H1 (cell line): ENCODE data around the gene DNAH10. TPM values are rescaled to one million over a fixed set of nuclear protein-coding genes. Genes with fewer than 3 reads are reported as not detected.

Experiments
- CTCF ChIA-PET: fragments of 300-600 bp; sonication (Branson Sonifier 250); formaldehyde crosslinking; loops from one replicate; lab custom pipeline; 2021; ENCODE audit not compliant: partially characterized antibody; lab: Charles Lee
- POLR2A ChIA-PET: fragments of 300-600 bp; sonication (Branson Sonifier 250); formaldehyde crosslinking; loops from one replicate; lab custom pipeline; 2021; ENCODE audit warnings: inconsistent platforms; ENCODE audit not compliant: partially characterized antibody; lab: Charles Lee
- DNase-seq, 2 experiments: peaks; one replicate each; pipeline versions ENCODE4 v3.0.0 to v3.0.0-alpha.2; 2010 to 2022; ENCODE audit warnings: low spot score in 2 of 2, low read depth in 1 of 2, mixed read lengths in 1 of 2
- FAIRE-seq: peaks from 2 replicates; lab custom pipeline; 2011; peaks lifted over from hg19 to GRCh38; lab: Jason Lieb, UNC
- H2AFZ ChIP-seq: 2 replicates; pipeline ENCODE4 v1.8.1; 2012; ENCODE audit warnings: low read length, inconsistent platforms
- H2AK5ac ChIP-seq: 2 replicates; pipeline ENCODE4 v1.6.1; 2013; ENCODE audit warnings: low read depth, low read length
- H2BK120ac ChIP-seq: replicated peaks from 2 replicates; pipeline ENCODE3; 2013; ENCODE audit warnings: low read depth, low read length, inconsistent platforms
- H2BK12ac ChIP-seq: 2 replicates; pipeline ENCODE4 v1.6.1; 2013; ENCODE audit warnings: low read depth, low read length
- H2BK15ac ChIP-seq: 2 replicates; pipeline ENCODE4 v1.6.1; 2013; ENCODE audit warnings: low read length
- H2BK20ac ChIP-seq: 2 replicates; pipeline ENCODE4 v1.6.1; 2013; ENCODE audit warnings: low read length
- H2BK5ac ChIP-seq: 2 replicates; pipeline ENCODE4 v1.6.1; 2013; ENCODE audit warnings: low read depth, low read length
- H3K14ac ChIP-seq: 2 replicates; pipeline ENCODE4 v1.6.1; 2013; ENCODE audit warnings: inconsistent platforms; ENCODE audit not compliant: insufficient read length
- H3K18ac ChIP-seq: 2 replicates; pipeline ENCODE4 v1.6.1; 2013; ENCODE audit warnings: low read length; ENCODE audit errors: extremely low read depth
- H3K23ac ChIP-seq: 2 replicates; pipeline ENCODE4 v1.6.1; 2013; ENCODE audit warnings: inconsistent platforms; ENCODE audit not compliant: insufficient read length
- H3K23me2 ChIP-seq: 2 replicates; pipeline ENCODE4 v1.6.1; 2013; ENCODE audit warnings: low read depth, low read length
- H3K27ac ChIP-seq: 2 replicates; pipeline ENCODE4 v1.6.1; 2011; ENCODE audit warnings: low read depth, low read length, inconsistent platforms
- H3K27me3 ChIP-seq, 4 experiments: replicated peaks in 1 of 4; 1 replicate in 1 of 4; 2 replicates in 3 of 4; pipeline versions ENCODE4 v1.6.1 to v1.8.1; 2011 to 2013; ENCODE audit warnings: low read length in 3 of 4, mild to moderate bottlenecking in 3 of 4, inconsistent platforms in 2 of 4, mixed read lengths in 2 of 4, moderate library complexity in 1 of 4; ENCODE audit not compliant: control insufficient read depth in 3 of 4, insufficient read depth in 3 of 4; ENCODE audit errors: extremely low read depth in 1 of 4
- H3K36me3 ChIP-seq, 4 experiments: 2 replicates each; pipeline versions ENCODE4 v1.6.1 to v1.8.1; 2011 to 2013; ENCODE audit warnings: mild to moderate bottlenecking in 4 of 4, low read length in 3 of 4, moderate library complexity in 2 of 4, control low read depth in 1 of 4, inconsistent platforms in 1 of 4; ENCODE audit not compliant: insufficient read depth in 4 of 4, control insufficient read depth in 2 of 4
- H3K4ac ChIP-seq: replicated peaks from 2 replicates; pipeline ENCODE3; 2013; ENCODE audit warnings: low read length, low read depth, mixed read lengths, inconsistent platforms; ENCODE audit not compliant: insufficient read length
- H3K4me1 ChIP-seq, 4 experiments: replicated peaks in 1 of 4; 1 replicate in 1 of 4; 2 replicates in 3 of 4; pipeline versions ENCODE4 v1.6.1 to v1.8.1; 2011 to 2013; ENCODE audit warnings: low read length in 3 of 4, inconsistent platforms in 2 of 4, mixed read lengths in 1 of 4; ENCODE audit not compliant: insufficient read depth in 4 of 4, control insufficient read depth in 3 of 4
- H3K4me2 ChIP-seq, 2 experiments: 2 replicates each; pipeline versions ENCODE4 v1.6.1 to v1.8.1; 2011 to 2013; ENCODE audit warnings: low read depth in 2 of 2, low read length in 2 of 2, control low read depth in 1 of 2, inconsistent platforms in 1 of 2, mild to moderate bottlenecking in 1 of 2; ENCODE audit not compliant: insufficient read depth in 1 of 2
- H3K4me3 ChIP-seq, 4 experiments: fragments of 200-600, 300-600 bp in 1 of 4; sonication (generic), shearing (Covaris generic), sonication (Bioruptor Twin) in 1 of 4; 2 replicates each; pipeline versions ENCODE4 v1.5.1 to v1.8.1; 2011 to 2016; ENCODE audit warnings: low read length in 4 of 4, low read depth in 3 of 4, control low read depth in 2 of 4, inconsistent platforms in 2 of 4, mild to moderate bottlenecking in 2 of 4, mixed read lengths in 1 of 4, moderate library complexity in 1 of 4; ENCODE audit not compliant: insufficient read depth in 2 of 4; ENCODE audit errors: extremely low read depth in 1 of 4
- H3K56ac ChIP-seq: replicated peaks from 2 replicates; pipeline ENCODE3; 2013; ENCODE audit warnings: low read depth, mild to moderate bottlenecking, mixed read lengths, low read length, inconsistent platforms; ENCODE audit not compliant: insufficient read length
- H3K79me1 ChIP-seq: 2 replicates; pipeline ENCODE4 v1.6.1; 2013; ENCODE audit warnings: low read depth, low read length, control low read depth
- H3K79me2 ChIP-seq, 2 experiments: 2 replicates each; pipeline versions ENCODE4 v1.6.1 to v1.8.1; 2012 to 2013; ENCODE audit warnings: low read length in 2 of 2, mild to moderate bottlenecking in 2 of 2, inconsistent platforms in 1 of 2; ENCODE audit not compliant: insufficient read depth in 2 of 2, control insufficient read depth in 1 of 2
- H3K9ac ChIP-seq, 4 experiments: replicated peaks in 1 of 4; 1 replicate in 1 of 4; 2 replicates in 3 of 4; pipeline versions ENCODE4 v1.6.1 to v1.8.1; 2011 to 2013; ENCODE audit warnings: low read depth in 3 of 4, low read length in 3 of 4, control low read depth in 2 of 4, mild to moderate bottlenecking in 2 of 4, moderate library complexity in 2 of 4, inconsistent platforms in 1 of 4; ENCODE audit errors: extremely low read depth in 1 of 4
- H3K9me3 ChIP-seq, 2 experiments: 2 replicates each; pipeline versions ENCODE4 v1.6.1 to v1.8.1; 2012 to 2013; ENCODE audit warnings: mild to moderate bottlenecking in 2 of 2, moderate library complexity in 2 of 2, control low read depth in 1 of 2, inconsistent platforms in 1 of 2, low read depth in 1 of 2, low read length in 1 of 2, mixed read lengths in 1 of 2; ENCODE audit not compliant: insufficient read depth in 2 of 2
- H4K20me1 ChIP-seq, 2 experiments: replicated peaks in 1 of 2; 2 replicates each; pipeline versions ENCODE3 to v1.8.1; 2011 to 2013; ENCODE audit warnings: inconsistent platforms in 2 of 2, low read length in 2 of 2, mild to moderate bottlenecking in 1 of 2; ENCODE audit not compliant: insufficient read depth in 2 of 2, control insufficient read depth in 1 of 2
- H4K5ac ChIP-seq: 2 replicates; pipeline ENCODE4 v1.6.1; 2013; ENCODE audit warnings: low read length, low read depth, mixed read lengths, inconsistent platforms; ENCODE audit not compliant: insufficient read length
- H4K8ac ChIP-seq: 2 replicates; pipeline ENCODE4 v1.8.0; 2013; ENCODE audit warnings: mild to moderate bottlenecking, moderate library complexity, low read length, inconsistent platforms; ENCODE audit not compliant: insufficient read depth; ENCODE audit errors: extremely low read depth
- H4K91ac ChIP-seq: replicated peaks from 2 replicates; pipeline ENCODE3; 2013; ENCODE audit warnings: low read length, mixed read lengths, inconsistent platforms; ENCODE audit not compliant: insufficient read length
- CEBPB ChIP-seq: IDR thresholded peaks from 2 replicates; pipeline ENCODE4 v1.6.1; 2012; ENCODE audit warnings: low read depth, low read length
- KDM5A ChIP-seq: fragments of 200-600 bp; IDR thresholded peaks from 2 replicates; pipeline ENCODE4 v1.7.1; 2012; ENCODE audit warnings: mild to moderate bottlenecking, low read length, inconsistent platforms, mixed read lengths
- MAFK ChIP-seq: IDR thresholded peaks from 2 replicates; pipeline ENCODE4 v1.6.1; 2012; ENCODE audit warnings: low read depth, mild to moderate bottlenecking, improper control_type of control experiment, low read length
- MAX ChIP-seq: IDR thresholded peaks from 2 replicates; pipeline ENCODE4 v1.6.1; 2012; ENCODE audit warnings: inconsistent platforms
- POLR2A ChIP-seq, 2 experiments: IDR thresholded peaks; 1 replicate in 1 of 2; 2 replicates in 1 of 2; pipeline ENCODE4 v1.6.1; 2011; ENCODE audit warnings: low read depth in 2 of 2, low read length in 2 of 2, mild to moderate bottlenecking in 2 of 2; ENCODE audit errors: control extremely low read depth in 1 of 2
- SIX5 ChIP-seq: IDR thresholded peaks from 2 replicates; pipeline ENCODE4 v1.6.1; 2011; ENCODE audit warnings: mild to moderate bottlenecking, low read depth, low read length
- TAF7 ChIP-seq: optimal IDR thresholded peaks from 2 replicates; pipeline ENCODE3; 2011; ENCODE audit warnings: low read depth, mild to moderate bottlenecking, inconsistent platforms, low read length, moderate library complexity, borderline replicate concordance
- TCF12 ChIP-seq: IDR thresholded peaks from 2 replicates; pipeline ENCODE4 v1.6.1; 2011; ENCODE audit warnings: low read depth, mild to moderate bottlenecking, low read length
- WGBS, 2 experiments: shearing (Covaris generic) in 1 of 2; methylation state at CpG; one replicate each; pipeline versions ENCODE4 v1.1.6 to v1.1.7; 2013 to 2015; ENCODE audit warnings: low lambda C conversion rate in 2 of 2, mixed read lengths in 2 of 2, inconsistent platforms in 1 of 2, low coverage in 1 of 2, missing lambda C conversion rate in 1 of 2; ENCODE audit not compliant: insufficient replicate concordance in 2 of 2, insufficient coverage in 1 of 2, insufficient read length in 1 of 2; ENCODE audit errors: extremely low coverage in 1 of 2, missing lambda C conversion rate in 1 of 2; 5-methylcytosine and 5-hydroxymethylcytosine counted together
- polyA plus RNA-seq, 7 experiments: library from polyadenylated mRNA; depleted of rRNA in 3 of 7; stranded (reverse) in 5 of 7; unstranded in 2 of 7; fragments of >200 nt in 5 of 7; fragments of 200-250 nt in 2 of 7; gene quantifications; 1 replicate in 5 of 7; 2 replicates in 1 of 7; 4 replicates in 1 of 7; pipeline versions ENCODE4 v1.2.1 to v1.2.3, GENCODE V29; 2011 to 2013; ENCODE audit warnings: missing spikeins in 2 of 7, mixed read lengths in 2 of 7
- total RNA-seq: library from RNA; stranded (reverse); fragmentation: NEBNext Ultra II Directional; extraction: Animal tissue kit (Norgen Biotek cat#: 25700); gene quantifications from 2 replicates; pipeline ENCODE4 v1.2.1, GENCODE V29; 2021

Gene DNAH10
- total and polyA plus RNA-seq, 2 of the 8 experiments (the other 6 are each of a cell fraction or from before 2014, with no cell fraction given) = 0.02 to 0.24 TPM

- Histone ChIP-seq H3K23me2 (no peaks in the 10 kb centered on the region), H3K14ac (no peak overlapping the region), H3K79me1 (no peaks in the 10 kb centered on the region), H3K18ac (no peak overlapping the region), H2AFZ (no peak overlapping the region), H4K20me1 (no peaks in the 10 kb centered on the region), H3K9ac (no peak overlapping the region), H2BK120ac (no peak overlapping the region), H3K23ac (no peak overlapping the region), H3K27me3 (no peaks in the 10 kb centered on the region), H4K5ac (no peak overlapping the region), H3K4me2 (no peak overlapping the region), H2BK12ac (no peak overlapping the region), H3K4me1 (no peaks in the 10 kb centered on the region), H2BK5ac (no peak overlapping the region), H2AK5ac (no peak overlapping the region), H3K27ac (no peak overlapping the region), H3K4ac (no peak overlapping the region), H3K4me3 (no peak overlapping the region), H2BK15ac (no peak overlapping the region), H3K9me3 (peaks cover 3 to 6% of the 10 kb centered on the region in 2 experiments; a peak in 3 of 4 replicates), H3K79me2 (no peaks in the 10 kb centered on the region), H3K36me3 (no peaks in the 10 kb centered on the region), H4K91ac (no peak overlapping the region), H4K8ac (no peak overlapping the region), H2BK20ac (no peak overlapping the region), H3K56ac (no peak overlapping the region)
- ChIA-PET CTCF (interaction anchor here (0.9 to 2.8 kb wide), 5 partner anchors 11 to 48 kb away, joined by 3 to 8 read pairs (median 5); no protein-coding TSS in a partner anchor), POLR2A (no interaction called here)
- FAIRE-seq (no peak), DNase-seq (no peak)
- WGBS, 2 experiments = 80% methylated on average over 7 of the region's 7 CpGs; no CpG with 5 or more reads in 1 of the 2 experiments
- TF ChIP-seq POLR2A (IDR thresholded peaks at IDR 0.05; ENCODE audit: control extremely low read depth in 1 of 2, low read depth in 2 of 2, low read length in 2 of 2) = no peak
- TF ChIP-seq MAX = no peak
- no peak for TF ChIP-seq TCF12
- TF ChIP-seq CEBPB = no peak
- TF ChIP-seq TAF7 = no peak
- no peak for TF ChIP-seq MAFK
- TF ChIP-seq SIX5 = no peak
- no peak for TF ChIP-seq KDM5A
Measured at GRCh38 chr12:123813349-123813748, 51.2 kb downstream of the DNAH10 start.
